Smooth muscle cell (in vitro differentiated cells): ENCODE data around the gene PPP1R7. TPM values are rescaled to one million over a fixed set of nuclear protein-coding genes. Genes with fewer than 3 reads are reported as not detected.

Experiments
- DNase-seq: peaks from one replicate; lab custom pipeline; 2025; ENCODE audit not compliant: unreplicated experiment; lab: John Stamatoyannopoulos, UW
- H2AFZ ChIP-seq: fragments of 200-600 bp; sonication (generic); 2 replicates; pipeline ENCODE4 v1.6.0; 2016; ENCODE audit warnings: antibody characterized with exemption, low read depth, mild to moderate bottlenecking
- H3F3A ChIP-seq: fragments of 200-600 bp; sonication (generic); 2 replicates; pipeline ENCODE4 v1.6.0; 2017; ENCODE audit warnings: antibody characterized with exemption, low read depth
- H3K27ac ChIP-seq: fragments of 200-600 bp; sonication (generic); 2 replicates; pipeline ENCODE4 v1.5.1; 2016; ENCODE audit warnings: low read depth, mild to moderate bottlenecking
- H3K27me3 ChIP-seq: fragments of 200-600 bp; sonication (generic); 2 replicates; pipeline ENCODE4 v1.6.1; 2016; ENCODE audit warnings: low read depth, mild to moderate bottlenecking
- H3K36me3 ChIP-seq: fragments of 200-600 bp; sonication (generic); 2 replicates; pipeline ENCODE4 v1.5.1; 2016; ENCODE audit warnings: low read depth
- H3K4me1 ChIP-seq: fragments of 200-600 bp; sonication (generic); 2 replicates; pipeline ENCODE4 v1.5.1; 2016; ENCODE audit warnings: low read depth
- H3K4me2 ChIP-seq: fragments of 200-600 bp; sonication (generic); 2 replicates; pipeline ENCODE4 v1.6.0; 2016; ENCODE audit warnings: mild to moderate bottlenecking
- H3K4me3 ChIP-seq: fragments of 200-600 bp; sonication (generic); 2 replicates; pipeline ENCODE4 v1.5.1; 2016; ENCODE audit warnings: mild to moderate bottlenecking
- H3K79me2 ChIP-seq: fragments of 200-600 bp; sonication (generic); 2 replicates; pipeline ENCODE4 v1.6.0; 2016; ENCODE audit warnings: low read depth, mild to moderate bottlenecking
- H3K9ac ChIP-seq: fragments of 200-600 bp; sonication (generic); 2 replicates; pipeline ENCODE4 v1.6.0; 2016; ENCODE audit warnings: low read depth
- H3K9me3 ChIP-seq: fragments of 200-600 bp; sonication (generic); replicated peaks from 2 replicates; pipeline ENCODE4 v1.5.1; 2016; ENCODE audit warnings: low read depth
- H4K20me1 ChIP-seq: fragments of 200-600 bp; sonication (generic); 2 replicates; pipeline ENCODE4 v1.6.0; 2016; ENCODE audit warnings: low read depth
- CTCF ChIP-seq: fragments of 200-600 bp; sonication (generic); IDR thresholded peaks from 2 replicates; pipeline ENCODE4 v1.5.1; 2017; ENCODE audit warnings: borderline replicate concordance, mild to moderate bottlenecking, antibody characterized with exemption; ENCODE audit not compliant: insufficient read depth, poor library complexity, severe bottlenecking
- WGBS: methylation state at CpG from one replicate; pipeline ENCODE4 v1.1.7; 2016; ENCODE audit warnings: low lambda C conversion rate; 5-methylcytosine and 5-hydroxymethylcytosine counted together
- polyA plus RNA-seq: library from polyadenylated mRNA; unstranded; fragments of >200 nt; fragmentation: Nextera tagmentation; extraction: Ambion mirVana; gene quantifications from 2 replicates; pipeline ENCODE4 v1.2.1, GENCODE V29; 2016
- total RNA-seq: library from RNA; depleted of rRNA; stranded (reverse); fragments of >200 nt; gene quantifications from 2 replicates; pipeline ENCODE4 v1.2.3, GENCODE V29; 2014

The PPP1R7 gene
- total and polyA plus RNA-seq, 2 experiments from 2014 or later, result 54.3 to 74.9 TPM

- no peak overlapping the region for H3K9ac ChIP-seq
- no peak overlapping the region for H2AFZ ChIP-seq
- H3K79me2 ChIP-seq, result no peaks in the 10 kb centered on the region
- no peak overlapping the region for H3K27ac ChIP-seq
- no peaks in the 10 kb centered on the region for H3K27me3 ChIP-seq
- no peaks in the 10 kb centered on the region for H3K9me3 ChIP-seq
- H4K20me1 ChIP-seq, result peaks cover 3% of the 10 kb centered on the region
- no peaks in the 10 kb centered on the region for H3K4me1 ChIP-seq
- no peaks in the 10 kb centered on the region for H3F3A ChIP-seq
- DNase-seq, result no peak
- no peak overlapping the region for H3K4me3 ChIP-seq
- H3K36me3 ChIP-seq, result peaks cover 7% of the 10 kb centered on the region
- TF ChIP-seq CTCF, result no peak
- 94% methylated on average over 8 of the region's 8 CpGs for WGBS
- H3K4me2 ChIP-seq, result no peak overlapping the region
Observed at GRCh38 chr2:241158546-241158900, 8.3 kb downstream of the PPP1R7 start.

- no peak overlapping the region for H3K27ac ChIP-seq
- no peak overlapping the region for H2AFZ ChIP-seq
- H3K4me2 ChIP-seq, result no peak overlapping the region
- H4K20me1 ChIP-seq, result peaks cover 3% of the 10 kb centered on the region
- H3K27me3 ChIP-seq, result no peaks in the 10 kb centered on the region
- H3K9ac ChIP-seq, result no peak overlapping the region
- H3K79me2 ChIP-seq, result no peaks in the 10 kb centered on the region
- 91% methylated on average over 5 of the region's 5 CpGs for WGBS
- peaks cover 7% of the 10 kb centered on the region for H3K36me3 ChIP-seq
- no peaks in the 10 kb centered on the region for H3K4me1 ChIP-seq
- H3K4me3 ChIP-seq, result no peak overlapping the region
- no peaks in the 10 kb centered on the region for H3F3A ChIP-seq
- no peak for DNase-seq
- TF ChIP-seq CTCF, result no peak
- no peaks in the 10 kb centered on the region for H3K9me3 ChIP-seq
Observed at GRCh38 chr2:241159116-241159515, 8.8 kb downstream of the PPP1R7 start.

GRCh38 chr2:241160318-241160717 lies 10.1 kb downstream of the PPP1R7 start:
- no peak for TF ChIP-seq CTCF
- H3K4me1 ChIP-seq, result no peaks in the 10 kb centered on the region
- H3K4me2 ChIP-seq, result no peak overlapping the region
- no peak overlapping the region for H3K4me3 ChIP-seq
- H3K9ac ChIP-seq, result no peak overlapping the region
- WGBS, result 98% methylated on average over 7 of the region's 7 CpGs
- no peaks in the 10 kb centered on the region for H3K27me3 ChIP-seq
- H3F3A ChIP-seq, result no peaks in the 10 kb centered on the region
- H3K79me2 ChIP-seq, result no peaks in the 10 kb centered on the region
- DNase-seq, result no peak
- peaks cover 3% of the 10 kb centered on the region for H4K20me1 ChIP-seq
- H3K27ac ChIP-seq, result no peak overlapping the region
- no peak overlapping the region for H2AFZ ChIP-seq
- H3K9me3 ChIP-seq, result no peaks in the 10 kb centered on the region
- H3K36me3 ChIP-seq, result peaks cover 3% of the 10 kb centered on the region

GRCh38 chr2:241161646-241162281 lies 11.5 kb downstream of the PPP1R7 start:
- Histone ChIP-seq H3K4me2 (no peak overlapping the region), H3K4me3 (no peak overlapping the region), H3K36me3 (peaks cover 3% of the 10 kb centered on the region), H3K27me3 (no peaks in the 10 kb centered on the region), H3K9ac (no peak overlapping the region), H2AFZ (no peak overlapping the region), H3K79me2 (no peaks in the 10 kb centered on the region), H3K27ac (no peak overlapping the region), H3K9me3 (no peaks in the 10 kb centered on the region), H3F3A (no peaks in the 10 kb centered on the region), H4K20me1 (peaks cover 3% of the 10 kb centered on the region), H3K4me1 (no peaks in the 10 kb centered on the region)
- no peak for DNase-seq
- WGBS, result 75% methylated on average over 8 of the region's 9 CpGs
- TF ChIP-seq CTCF, result no peak
